NCI-H2107 treated with DMSO at 0.1 percent for 48 hours (cell line): ENCODE measurements around the gene IGF1R.

Source experiments
- DNase-seq: peaks from one replicate; lab custom pipeline; 2025; ENCODE audit not compliant: unreplicated experiment; lab: John Stamatoyannopoulos, UW

Gene IGF1R

DNA sequence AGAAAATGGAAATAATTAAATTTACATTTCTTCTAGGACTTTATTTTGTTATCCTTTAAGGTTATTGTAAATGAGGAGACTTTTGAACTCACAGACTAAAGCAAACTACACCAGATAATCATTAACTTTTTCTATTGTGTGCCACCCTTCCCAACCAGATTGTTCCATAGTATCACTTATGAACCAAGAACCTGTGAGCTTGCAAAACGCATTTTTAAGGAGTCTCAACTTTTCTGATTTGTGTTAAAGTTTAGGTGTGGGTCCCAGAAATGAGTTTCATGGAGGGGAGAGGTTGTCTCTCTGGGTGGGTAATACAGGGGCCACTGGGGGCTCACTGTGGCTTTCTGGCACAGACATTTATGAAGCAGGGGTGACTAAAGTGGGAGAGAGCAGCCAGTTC lies 75.7 kb downstream of the IGF1R start:
- DNase-seq = no peak

DNA sequence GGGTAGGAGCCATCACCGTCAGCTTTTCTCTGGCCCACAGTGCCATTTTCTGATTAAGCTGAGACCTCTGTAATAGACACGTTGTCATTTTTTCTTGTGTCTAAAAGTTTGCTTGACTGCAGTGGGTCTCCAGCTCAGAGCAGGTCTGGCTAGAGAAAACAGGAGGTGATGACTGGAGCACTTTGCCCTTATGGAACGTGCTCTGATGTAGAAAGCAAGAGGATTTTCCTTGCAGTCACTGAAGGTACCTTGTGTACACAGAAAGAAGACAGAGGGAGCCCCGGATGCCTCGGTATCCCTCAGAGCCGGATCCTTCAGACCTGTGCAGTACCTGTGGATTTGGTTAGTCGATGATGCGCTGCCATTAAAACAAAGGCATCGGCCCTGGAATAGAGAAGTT lies 76.2 kb downstream of the IGF1R start:
- DNase-seq = no peak

DNA sequence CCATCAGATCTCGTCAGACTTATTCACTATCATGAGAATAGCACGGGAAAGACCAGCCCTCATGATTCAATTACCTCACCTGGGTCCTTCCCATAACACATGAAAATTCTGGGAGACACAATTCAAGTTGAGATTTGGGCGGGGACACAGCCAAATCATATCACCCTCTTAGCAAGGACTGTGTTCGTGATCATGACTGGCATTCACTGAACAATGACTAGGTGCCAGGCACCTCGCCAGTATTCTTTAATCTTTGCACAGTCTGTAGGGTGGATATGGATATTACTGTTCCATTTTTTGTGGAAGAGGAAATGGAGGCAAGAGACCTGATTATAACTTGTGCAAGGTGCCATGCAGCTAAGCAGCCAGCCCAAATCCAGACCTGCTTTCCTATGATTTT lies 77.5 kb downstream of the IGF1R start:
- DNase-seq = no peak

DNA sequence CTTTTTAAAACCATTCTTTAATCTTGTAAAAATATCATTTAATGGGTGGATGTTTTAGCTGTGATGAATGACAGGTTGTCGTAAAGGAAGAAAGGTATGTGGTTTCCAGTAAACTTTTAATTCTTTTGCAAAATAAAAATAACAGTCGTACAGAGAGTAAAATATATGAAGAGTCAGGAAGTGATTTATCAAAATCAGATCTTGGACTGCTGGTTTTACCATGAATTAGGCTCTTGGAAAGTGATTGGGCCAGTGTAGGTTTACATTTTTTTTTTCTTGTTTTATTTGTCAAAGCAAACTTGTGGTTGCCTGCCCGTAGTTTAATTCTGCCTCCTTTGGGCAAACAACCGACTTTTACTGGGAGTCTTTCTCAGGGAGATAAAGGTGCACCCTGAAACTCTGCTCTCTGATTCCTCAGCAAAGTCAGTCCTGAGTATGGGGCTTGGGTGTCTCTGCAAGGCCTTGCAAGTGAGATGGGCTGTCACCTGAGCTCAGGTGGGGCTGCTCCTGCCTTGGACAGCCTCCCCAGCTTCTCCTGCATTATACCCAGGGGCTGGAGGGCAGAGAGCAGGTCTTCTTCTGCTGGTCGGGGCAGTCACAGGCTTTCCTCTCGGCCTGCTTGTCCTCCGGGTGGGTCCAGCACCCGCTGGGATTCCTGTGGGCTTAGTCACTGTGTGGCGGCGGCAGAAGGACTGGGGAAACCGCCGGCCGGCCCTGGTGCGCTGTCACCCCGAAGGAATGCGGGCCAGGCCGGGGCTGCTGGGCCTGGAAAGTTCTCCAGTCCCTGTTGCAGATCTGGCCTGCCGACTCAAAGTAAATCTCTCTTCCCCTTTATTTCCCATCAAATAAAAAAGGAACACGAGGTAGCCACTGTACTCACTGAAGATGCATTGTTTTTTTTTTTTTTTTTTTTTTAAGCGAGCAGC lies 79.0 kb downstream of the IGF1R start:
- no peak for DNase-seq

DNA sequence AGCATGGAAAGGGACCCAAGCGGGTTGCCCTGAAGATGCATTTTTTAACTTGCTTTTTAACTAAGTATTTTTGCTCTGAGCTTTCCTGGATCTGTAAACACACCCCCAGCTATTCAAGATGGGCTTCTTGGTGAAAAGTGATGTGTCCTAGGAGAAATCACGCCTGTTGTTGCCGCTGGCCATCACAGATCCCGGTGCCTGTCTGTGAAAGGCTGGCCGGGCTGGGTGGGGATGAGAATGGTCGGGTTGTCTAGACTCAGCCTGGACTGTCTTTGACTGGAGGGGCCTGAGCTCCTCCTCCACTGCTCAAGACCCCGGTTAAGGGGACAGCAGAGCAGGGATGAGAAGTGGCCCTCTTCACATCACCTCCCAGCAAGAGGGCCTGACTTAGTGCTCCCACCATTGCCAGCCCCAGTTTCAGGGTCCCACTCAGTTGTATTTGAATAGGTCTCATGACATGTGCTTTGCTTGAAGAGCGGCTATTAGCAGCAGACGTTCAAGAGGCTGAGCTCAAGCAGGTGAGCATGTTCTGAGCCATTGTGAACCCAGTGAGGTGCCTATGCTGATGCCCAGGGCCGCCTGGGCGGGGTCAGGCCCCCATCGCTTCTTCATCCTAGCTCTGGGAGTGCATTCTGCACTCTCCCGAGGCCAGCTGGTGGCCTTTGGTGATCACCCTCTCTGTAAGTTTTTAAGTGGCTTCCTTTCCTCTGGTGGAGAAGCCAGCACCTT lies 79.9 kb downstream of the IGF1R start:
- DNase-seq = no peak

DNA sequence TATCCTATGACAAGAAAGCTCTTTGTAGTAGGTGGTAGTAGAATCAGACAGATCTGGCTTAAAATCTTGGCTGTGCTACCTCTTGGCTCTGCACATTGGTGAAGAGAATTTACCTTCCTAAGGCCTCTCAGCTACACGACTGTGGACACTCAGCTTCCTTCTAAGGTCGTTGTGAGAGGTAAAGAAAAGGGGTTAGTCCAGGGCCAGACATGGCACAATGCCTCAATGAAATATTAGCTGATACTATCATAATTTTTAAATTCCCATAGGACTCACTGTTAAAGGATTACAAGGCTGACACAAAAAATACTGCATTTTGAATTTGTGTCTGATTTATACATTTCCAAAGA lies 80.4 kb downstream of the IGF1R start:
- DNase-seq = no peak

DNA sequence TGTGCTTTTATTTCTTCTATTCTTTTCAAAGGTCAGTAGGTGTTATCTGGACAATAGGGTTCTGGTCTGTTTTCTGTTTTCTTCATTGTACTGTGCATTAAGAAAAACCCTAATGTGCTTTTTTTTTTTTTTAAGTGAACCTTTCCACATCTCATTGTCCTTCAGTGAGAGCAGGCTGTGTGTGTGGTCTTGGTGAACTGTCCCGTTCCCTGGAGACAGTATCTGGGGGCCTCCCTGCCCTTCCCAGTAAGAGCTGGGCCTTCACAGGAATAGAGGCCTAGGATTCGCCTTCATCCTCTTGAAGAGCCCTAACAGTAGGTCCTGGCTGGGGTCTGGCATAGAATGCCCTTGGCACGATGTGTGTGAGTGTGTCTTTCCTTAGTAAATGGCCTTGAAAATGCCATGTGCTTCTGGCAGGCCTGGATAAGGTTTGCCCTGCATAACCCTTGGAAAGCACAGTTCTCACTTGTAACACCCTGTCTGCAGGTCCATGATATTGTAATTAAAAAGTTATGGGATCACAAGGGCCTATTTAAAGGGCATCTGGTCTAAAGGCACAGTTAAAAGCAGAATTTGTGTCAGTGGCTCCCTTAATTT lies 81.2 kb downstream of the IGF1R start:
- no peak for DNase-seq

DNA sequence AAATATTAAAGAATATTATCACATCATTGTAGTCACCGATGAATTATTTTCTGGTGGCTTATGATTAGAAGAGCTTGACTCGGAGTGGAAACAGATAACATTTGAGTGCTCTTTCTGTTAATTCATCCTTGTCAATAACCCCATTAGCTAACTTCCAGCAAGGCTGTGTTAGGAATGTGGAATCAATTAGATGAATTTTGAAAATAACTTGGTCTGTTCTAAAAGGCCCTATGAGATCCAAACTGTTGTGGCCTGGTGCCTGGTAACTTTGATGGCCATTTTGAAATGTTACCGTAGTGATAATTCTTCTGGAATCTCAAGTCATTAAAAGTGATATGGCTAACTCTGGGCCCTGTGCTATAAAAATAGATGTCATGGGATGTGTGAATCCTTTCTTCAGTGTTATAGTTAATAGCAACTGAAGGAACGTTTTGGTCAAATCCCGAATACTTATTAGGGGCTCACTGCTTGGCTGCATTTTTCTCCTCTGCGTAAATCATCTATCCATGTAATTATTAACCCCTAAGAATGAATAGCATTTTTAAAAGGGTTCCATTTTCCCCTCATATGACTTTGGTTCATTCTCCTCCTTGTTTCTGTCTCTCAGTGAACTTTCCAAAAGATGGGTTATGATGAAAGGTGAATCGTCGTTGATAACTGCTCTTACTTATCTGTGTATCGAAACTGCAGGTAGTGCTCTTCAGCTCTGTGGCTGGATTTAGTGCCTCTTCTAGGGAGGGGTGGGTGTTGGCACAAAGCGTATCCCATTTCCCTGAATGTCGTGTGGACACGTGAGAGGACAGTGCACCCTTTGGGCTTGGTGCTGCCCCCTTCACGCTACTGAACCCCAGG lies 82.7 kb downstream of the IGF1R start:
- DNase-seq = no peak

DNA sequence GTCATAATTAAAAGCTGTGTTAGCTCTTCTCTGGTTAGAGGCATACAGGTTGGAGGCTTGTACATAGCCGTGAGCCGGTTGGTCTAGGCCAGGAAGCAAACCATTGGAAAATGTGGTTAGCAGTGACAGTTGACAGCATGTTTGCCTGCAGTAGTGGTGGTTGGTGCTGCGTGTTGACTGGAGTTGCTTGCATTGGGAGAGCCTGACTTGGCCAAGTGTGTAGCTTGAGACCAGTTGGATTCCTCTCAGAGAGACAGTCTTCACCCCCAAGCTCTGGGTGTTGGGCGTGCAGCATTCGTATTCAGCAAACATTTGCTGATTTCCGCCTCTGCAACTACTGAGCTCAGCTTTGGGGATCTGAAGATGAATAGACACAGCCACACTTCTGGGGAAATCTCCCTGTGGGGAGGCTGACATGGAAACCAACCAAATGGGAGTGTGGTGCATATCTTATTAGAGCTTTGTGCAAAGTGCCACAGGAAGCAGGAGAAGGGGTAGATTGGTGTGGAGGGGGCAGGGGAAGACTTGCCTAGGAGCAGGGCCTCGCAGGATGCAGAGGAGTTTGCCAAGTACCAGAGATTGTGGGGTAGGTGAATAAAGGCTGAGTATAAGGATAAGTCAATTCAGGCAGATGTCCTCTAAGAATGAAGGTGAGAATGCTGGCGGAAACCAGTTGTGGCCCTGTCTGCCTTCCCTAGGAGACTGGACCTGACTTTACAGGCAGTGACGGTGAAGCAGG lies 83.5 kb downstream of the IGF1R start:
- no peak for DNase-seq

DNA sequence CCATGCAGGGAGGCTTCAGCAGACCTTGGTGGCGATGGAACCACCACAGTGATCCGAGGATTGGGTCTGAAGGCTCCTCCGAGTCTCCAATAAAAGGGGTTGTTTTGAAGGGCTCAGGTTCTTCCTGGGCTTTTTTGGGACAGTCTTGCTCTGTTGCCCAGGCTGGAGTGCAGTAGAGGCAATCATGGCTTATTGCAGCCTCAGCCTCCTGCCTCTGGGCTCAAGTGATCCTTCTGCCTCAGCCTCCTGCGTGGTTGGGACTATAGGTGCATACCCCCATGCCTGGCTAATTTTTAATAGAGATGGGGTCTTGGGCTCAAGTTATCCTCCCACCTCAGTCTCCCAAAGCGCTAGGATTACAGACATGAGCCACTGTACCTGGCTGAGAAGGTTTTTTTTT lies 84.8 kb downstream of the IGF1R start:
- DNase-seq = no peak

DNA sequence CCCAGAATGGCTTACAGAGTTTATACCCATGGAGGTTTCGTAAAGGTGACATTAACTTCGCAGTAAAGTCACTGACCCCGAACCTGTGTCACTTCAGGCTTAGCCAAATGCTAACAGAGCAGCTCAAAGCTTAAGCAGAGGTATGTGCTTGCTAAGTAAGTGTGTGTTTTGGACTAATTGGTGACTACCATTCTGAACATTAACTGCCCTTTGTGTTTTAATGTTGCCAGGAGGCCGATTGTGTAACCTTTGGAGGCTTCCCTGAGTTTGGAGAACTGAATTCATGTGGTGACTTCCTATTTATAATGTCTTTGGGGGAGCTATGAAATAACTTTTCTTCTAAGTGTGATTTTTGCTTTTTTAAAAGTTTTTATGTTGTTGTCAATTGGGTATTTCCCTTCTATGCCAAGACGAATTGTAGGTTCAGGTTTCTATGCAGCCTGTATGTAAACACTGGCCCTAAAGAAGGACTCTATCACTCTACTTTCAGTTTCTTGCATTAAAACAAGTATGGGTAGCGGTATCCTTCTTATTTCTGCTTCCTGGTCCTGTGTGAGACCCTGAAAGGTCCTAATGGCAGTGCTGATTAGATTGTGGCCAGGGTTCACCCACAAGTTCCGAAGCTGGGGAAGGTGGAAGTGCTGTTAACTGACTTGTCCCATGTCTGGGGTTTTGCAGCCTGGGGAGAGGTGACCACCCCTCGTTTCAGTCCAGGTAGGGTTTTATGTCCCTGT lies 86.3 kb downstream of the IGF1R start:
- no peak for DNase-seq

DNA sequence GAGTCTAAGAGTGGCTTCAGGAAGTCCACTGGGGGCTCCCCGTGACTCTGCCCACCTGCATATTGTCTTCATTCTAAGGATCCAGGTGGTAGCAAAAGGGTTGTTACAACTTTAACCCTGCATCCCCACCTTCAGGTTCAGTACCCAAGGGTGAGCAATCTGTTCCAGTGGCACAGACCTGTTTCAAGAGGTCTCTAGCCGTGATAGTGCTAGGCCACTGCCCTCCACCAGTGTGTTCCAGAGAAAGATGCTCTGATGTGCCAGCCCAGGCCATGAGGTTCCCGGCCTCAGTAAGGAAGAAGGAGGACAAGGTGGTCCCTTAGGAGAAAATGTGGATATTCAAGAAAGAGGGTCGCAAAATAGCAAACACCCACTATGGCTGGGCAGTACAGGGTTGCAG lies 87.0 kb downstream of the IGF1R start:
- no peak for DNase-seq

DNA sequence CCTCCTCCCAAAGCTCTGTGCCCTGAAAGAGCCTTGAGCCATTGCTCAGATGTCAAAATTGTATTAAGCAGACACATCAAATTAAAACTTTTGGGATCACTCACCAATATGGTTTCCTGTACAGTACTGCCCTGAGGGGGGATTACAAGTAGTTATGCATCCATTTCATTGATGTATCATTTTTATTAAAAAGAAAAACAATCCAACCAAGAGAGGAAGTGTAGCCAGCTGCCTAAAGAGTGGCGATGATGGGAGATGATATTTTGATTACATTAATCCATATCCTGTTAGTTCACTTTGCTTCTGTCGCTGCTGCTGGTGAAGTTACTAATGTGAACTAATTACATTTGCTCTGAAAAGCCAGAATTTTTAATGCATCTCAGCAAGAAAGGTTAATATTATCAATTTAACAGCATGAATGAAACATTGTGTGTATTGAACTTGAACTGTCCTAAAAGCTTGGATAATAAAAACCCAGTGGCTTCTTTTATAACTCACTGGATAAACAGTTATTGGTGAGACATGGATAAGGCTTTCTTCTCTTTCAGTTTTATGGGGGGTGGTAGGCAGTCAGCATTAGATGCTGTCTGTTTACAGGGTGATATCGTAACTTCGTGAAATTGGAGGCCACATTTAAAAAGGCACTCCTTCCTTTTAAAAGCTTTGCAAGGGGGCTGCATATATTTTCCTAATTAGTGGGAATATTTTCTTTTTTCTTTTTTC lies 87.7 kb downstream of the IGF1R start:
- no peak for DNase-seq

DNA sequence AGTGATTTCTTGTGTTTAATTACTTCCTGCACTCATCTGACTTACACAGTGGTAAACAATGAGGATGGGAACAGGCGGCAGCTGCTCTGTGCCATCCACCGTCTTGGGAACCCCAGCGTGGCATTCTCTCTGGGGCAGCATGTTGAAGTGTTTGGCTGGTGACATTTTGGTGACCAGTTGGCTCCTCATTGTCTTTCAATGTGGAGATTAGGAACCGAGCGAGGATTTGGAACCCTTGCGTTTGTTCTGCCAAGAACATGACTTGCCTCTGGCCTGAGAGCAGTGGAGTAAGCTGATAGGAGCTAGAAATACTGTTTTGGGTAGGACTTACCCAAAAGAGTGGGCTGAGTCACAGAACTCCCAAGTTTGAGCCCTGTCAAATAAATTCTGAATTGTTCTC lies 88.8 kb downstream of the IGF1R start:
- no peak for DNase-seq

DNA sequence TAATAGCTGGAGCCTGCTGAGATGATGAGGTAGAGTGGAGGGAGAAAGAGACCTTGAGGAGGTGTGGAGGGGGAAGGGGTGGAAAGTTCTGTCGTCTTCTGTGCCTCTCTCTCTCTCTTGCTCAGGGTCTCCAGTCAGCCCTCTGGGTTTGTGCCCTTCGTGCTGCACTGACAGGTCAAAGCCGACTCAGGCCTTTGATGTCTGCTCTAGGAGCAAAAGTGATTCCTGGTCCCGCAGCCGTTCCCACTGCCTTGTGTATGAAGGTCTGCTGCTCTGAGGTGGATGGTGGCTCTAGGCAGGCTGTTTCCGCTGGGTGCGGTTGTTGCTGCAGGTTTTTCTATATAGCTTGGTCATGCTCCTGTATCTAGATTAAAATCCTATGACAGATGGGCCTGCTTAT lies 89.4 kb downstream of the IGF1R start:
- DNase-seq = no peak

DNA sequence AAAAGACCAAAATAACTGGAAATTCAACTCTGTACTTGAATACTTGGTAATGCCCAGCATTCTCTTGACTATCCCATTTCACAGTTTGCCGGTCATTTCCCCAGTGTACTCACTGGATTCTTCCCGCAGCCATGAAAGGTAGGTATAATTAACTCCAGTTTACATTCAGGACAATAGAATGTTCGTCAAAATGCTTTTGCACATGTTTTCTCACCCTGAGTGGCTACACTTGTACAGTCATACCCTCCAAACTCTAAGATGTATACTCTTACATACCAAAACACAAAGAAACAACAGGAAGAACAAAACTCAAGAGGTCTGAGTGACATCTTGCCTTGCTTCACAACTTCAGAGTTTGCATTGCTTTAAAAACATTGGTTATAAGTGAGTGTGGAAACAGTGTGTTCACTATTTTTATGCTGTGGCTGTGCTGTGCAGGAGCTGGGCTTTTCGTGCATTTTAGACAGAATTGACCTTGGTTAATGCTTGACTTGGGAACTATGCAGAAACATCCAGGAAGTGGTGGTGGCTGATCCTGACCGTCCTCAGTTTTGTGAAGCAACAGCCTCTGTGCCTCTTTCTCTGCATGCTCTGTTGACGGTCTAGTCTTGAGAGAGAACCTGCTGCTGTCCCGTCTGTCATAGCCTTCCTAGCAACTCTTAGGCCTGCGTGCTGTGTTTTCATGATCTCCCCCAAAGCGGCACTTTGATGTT lies 90.5 kb downstream of the IGF1R start:
- no peak for DNase-seq

DNA sequence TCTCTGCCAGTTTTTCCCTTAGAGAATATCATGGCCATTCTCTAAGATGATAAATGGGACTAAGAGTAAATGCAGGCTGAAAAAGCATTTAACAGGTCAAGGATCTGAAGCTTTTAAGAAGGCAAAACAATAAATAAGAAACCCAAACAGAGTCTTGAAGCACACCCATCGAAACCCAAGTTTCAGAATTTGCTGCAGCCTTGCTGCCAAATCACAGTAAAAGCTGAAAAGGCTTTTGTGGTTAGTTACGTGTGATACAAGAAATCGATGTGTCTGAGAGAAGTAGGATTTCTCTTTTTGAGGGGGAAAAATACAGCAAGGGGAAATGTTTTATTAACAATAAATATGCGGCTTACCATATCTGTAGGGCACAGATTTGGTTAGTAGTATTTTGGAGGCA lies 92.0 kb downstream of the IGF1R start:
- no peak for DNase-seq

DNA sequence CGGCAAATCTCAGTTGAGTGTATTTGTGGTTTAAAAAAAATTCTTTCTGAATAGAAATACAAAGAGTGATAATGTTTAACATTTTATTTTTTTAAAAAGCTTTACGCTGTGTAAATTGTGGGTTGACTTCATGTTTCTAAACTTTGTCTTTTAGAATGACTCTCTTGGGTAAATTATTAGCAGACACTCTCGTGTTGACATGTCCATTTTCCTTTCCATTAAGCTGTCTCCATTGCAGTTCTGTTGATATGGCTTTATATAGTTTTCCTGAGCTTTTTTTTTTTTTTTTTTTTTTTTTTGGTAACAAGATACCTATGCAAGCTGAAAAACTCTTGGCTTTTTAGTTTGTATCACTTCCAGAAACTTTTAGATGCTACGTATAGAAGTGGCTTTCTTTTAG lies 92.6 kb downstream of the IGF1R start:
- no peak for DNase-seq

DNA sequence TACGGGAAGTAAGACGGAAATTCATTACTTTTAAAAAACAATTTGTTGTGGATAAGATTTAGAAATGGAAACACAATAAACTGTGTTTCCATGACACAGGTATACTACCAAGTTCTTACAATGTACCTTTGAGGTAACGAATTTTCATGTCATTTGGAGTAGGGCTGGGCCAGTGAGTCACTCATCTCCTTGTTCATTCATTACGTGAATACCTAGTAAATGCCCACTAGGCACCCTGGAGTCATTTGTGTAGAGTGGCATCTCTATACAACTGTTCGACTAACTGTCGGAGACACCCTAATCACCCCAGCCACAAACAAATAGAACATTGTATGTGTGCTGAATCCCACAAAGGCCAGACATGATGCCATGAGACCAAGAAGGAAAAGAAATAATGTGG lies 94.8 kb downstream of the IGF1R start:
- no peak for DNase-seq
